PC-3 (cell line): ENCODE results near the gene CMTM5.

Experiments used
- EZH2 ChIP-seq: fragments of 300-600 bp; sonication (generic); IDR thresholded peaks from one replicate; pipeline ENCODE4 v1.6.1; 2017; ENCODE audit warnings: antibody characterized with exemption, mild to moderate bottlenecking, low read length; ENCODE audit not compliant: unreplicated experiment
- TF ChIP-seq, protein P1 (sequence below): fragments of 300-600 bp; sonication (generic); conservative IDR thresholded peaks from 2 replicates; pipeline ENCODE4 v1.5.1; 2017; ENCODE audit warnings: antibody characterized with exemption, low read depth, mild to moderate bottlenecking, low read length

- TF ChIP-seq, protein P1, sequence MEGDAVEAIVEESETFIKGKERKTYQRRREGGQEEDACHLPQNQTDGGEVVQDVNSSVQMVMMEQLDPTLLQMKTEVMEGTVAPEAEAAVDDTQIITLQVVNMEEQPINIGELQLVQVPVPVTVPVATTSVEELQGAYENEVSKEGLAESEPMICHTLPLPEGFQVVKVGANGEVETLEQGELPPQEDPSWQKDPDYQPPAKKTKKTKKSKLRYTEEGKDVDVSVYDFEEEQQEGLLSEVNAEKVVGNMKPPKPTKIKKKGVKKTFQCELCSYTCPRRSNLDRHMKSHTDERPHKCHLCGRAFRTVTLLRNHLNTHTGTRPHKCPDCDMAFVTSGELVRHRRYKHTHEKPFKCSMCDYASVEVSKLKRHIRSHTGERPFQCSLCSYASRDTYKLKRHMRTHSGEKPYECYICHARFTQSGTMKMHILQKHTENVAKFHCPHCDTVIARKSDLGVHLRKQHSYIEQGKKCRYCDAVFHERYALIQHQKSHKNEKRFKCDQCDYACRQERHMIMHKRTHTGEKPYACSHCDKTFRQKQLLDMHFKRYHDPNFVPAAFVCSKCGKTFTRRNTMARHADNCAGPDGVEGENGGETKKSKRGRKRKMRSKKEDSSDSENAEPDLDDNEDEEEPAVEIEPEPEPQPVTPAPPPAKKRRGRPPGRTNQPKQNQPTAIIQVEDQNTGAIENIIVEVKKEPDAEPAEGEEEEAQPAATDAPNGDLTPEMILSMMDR: no peak
- TF ChIP-seq EZH2: no peak
Measured at GRCh38 chr14:23415821-23416778, 39.3 kb downstream of the CMTM5 start.
